Thyroid gland (tissue), 4 donors: ENCODE measurements around the gene GNE.

ENCODE experiments used
- CTCF ChIP-seq, 6 experiments: fragments of 200-600 bp in 3 of 6; fragments of 450-650 bp in 3 of 6; sonication (generic) in 3 of 6; IDR thresholded peaks; one replicate each; pipeline ENCODE4 v1.5.1; 2016 to 2019; ENCODE audit warnings: antibody characterized with exemption in 6 of 6, mild to moderate bottlenecking in 2 of 6, inconsistent platforms in 1 of 6, moderate library complexity in 1 of 6
- POLR2A ChIP-seq, 2 donors: fragments of 450-650 bp; IDR thresholded peaks; one replicate each; pipeline ENCODE4 v1.6.1; 2017; ENCODE audit warnings: antibody characterized with exemption in 2 of 2, mild to moderate bottlenecking in 2 of 2, moderate library complexity in 1 of 2

- TF ChIP-seq CTCF (IDR thresholded peaks at IDR 0.05) (no peak), POLR2A (IDR thresholded peaks at IDR 0.05) (no peak)
Measured at GRCh38 chr9:36218011-36218410, 40.2 kb downstream of the GNE start.
